Testis (tissue), 2 donors: Measurements from ENCODE around the gene ABCG8.

Experiments used
- CTCF ChIP-seq, 3 experiments: fragments of 450-650 bp in 2 of 3; fragments of 200-600 bp in 1 of 3; sonication (generic) in 1 of 3; IDR thresholded peaks; one replicate each; pipeline ENCODE4 v1.5.1; 2016 to 2019; ENCODE audit warnings: antibody characterized with exemption in 3 of 3, mild to moderate bottlenecking in 2 of 3, moderate library complexity in 1 of 3
- POLR2A ChIP-seq: fragments of 450-650 bp; IDR thresholded peaks from one replicate; pipeline ENCODE4 v1.6.1; 2017; ENCODE audit warnings: antibody characterized with exemption, mild to moderate bottlenecking, moderate library complexity

DNA sequence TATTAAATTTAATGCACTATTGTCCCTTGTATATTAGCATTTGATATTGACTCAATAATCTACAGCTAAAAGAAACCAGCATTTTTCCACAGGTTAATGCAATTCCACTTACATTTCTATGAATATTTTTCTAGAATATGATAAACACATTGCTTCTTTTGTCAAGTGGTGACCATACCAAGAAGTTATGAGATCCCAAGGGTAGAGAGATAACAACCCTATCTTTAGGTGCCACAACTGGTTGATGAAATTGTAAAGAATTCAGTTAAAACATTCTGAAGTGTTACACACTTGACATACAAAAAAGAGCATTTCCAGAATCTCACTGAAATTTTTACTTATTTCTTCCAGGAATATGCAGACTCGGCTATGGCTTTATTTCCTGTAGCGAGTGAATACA lies 56.0 kb downstream of the ABCG8 start:
- TF ChIP-seq POLR2A (no peak), CTCF (IDR thresholded peaks at IDR 0.05) (no peak)
